ENCODE measurements around the gene MFAP3L. TPM values are rescaled to one million over a fixed set of nuclear protein-coding genes. Genes with fewer than 3 reads are reported as not detected.

MFAP3L gene
- total RNA-seq, 1 experiment from 2014 or later = 5.1 TPM

DNA sequence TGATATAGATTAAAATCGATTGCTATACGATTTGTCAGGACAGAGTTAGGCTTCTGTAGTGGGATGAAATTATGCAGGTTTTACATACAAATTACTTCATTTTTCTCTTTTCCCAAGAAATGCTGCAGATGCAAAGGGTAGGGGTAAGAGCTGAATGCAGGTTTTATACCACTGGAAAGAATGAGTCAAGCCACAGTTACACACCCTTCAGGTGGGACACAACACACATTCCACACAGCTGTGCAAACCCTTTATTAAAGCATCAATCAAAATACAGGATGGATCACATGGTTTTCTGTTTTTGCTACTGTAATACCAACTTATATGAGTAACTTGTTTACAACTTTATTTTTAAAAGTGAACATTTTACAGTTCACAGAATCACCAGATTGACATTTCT is 39.8 kb downstream of the MFAP3L start:
- Histone ChIP-seq H3K4me1 (ENCODE audit: insufficient read depth, low read length) (peaks cover 3% of the 10 kb centered on the region; the same call in 1 of the 2 replicates), H4K91ac (ENCODE audit: insufficient read length, low read depth, low read length) (no peak overlapping the region), H3K4ac (ENCODE audit: low read depth, low read length) (no peak overlapping the region), H3T11ph (ENCODE audit: low read length) (no peak overlapping the region), H3K23ac (ENCODE audit: insufficient read length, low read depth, low read length) (no peak overlapping the region), H2BK5ac (ENCODE audit: insufficient read length, low read length) (no peak overlapping the region), H3K79me1 (ENCODE audit: insufficient read depth, low read depth, low read length, poor library complexity, severe bottlenecking) (no peaks in the 10 kb centered on the region), H3K27ac (ENCODE audit: insufficient read length, low read depth, low read length) (no peak overlapping the region), H4K5ac (ENCODE audit: insufficient read length, low read depth, low read length) (no peak overlapping the region), H4K8ac (replicated peaks; ENCODE audit: insufficient read length, low read depth, low read length) (no peak overlapping the region), H4K20me1 (ENCODE audit: control insufficient read depth, insufficient read depth, insufficient read length) (no peaks in the 10 kb centered on the region), H3K9me3 (ENCODE audit: control insufficient read depth, low read depth, low read length) (no peaks in the 10 kb centered on the region), H3K56ac (ENCODE audit: insufficient read length, low read depth, low read length) (no peak overlapping the region), H2AK5ac (ENCODE audit: insufficient read length, low read length) (no peak overlapping the region), H3K4me2 (ENCODE audit: insufficient read depth, insufficient read length, low read length) (no peak overlapping the region), H3K14ac (ENCODE audit: insufficient read depth, low read length) (no peak overlapping the region), H3K9ac (ENCODE audit: extremely low read depth, insufficient read length, low read length) (no peak overlapping the region), H3K79me2 (ENCODE audit: insufficient read depth, low read length) (no peaks in the 10 kb centered on the region), H3K27me3 (ENCODE audit: insufficient read depth, low read length) (no peaks in the 10 kb centered on the region), H2AFZ (ENCODE audit: low read length) (no peak overlapping the region), H2BK12ac (ENCODE audit: insufficient read length, low read depth, low read length) (no peak overlapping the region), H2BK120ac (ENCODE audit: low read depth, low read length, poor library complexity, severe bottlenecking) (no peak overlapping the region), H3K23me2 (ENCODE audit: insufficient read length, low read depth, low read length, poor library complexity, severe bottlenecking) (no peaks in the 10 kb centered on the region), H2BK15ac (ENCODE audit: low read depth, low read length) (no peak overlapping the region), H2BK20ac (ENCODE audit: low read depth, low read length, poor library complexity, severe bottlenecking) (no peak overlapping the region), H3K18ac (ENCODE audit: insufficient read length, low read depth, low read length) (no peak overlapping the region)
- H3K4me1 Mint-ChIP-seq = peaks cover 13 to 19% of the 10 kb centered on the region in 2 experiments
- WGBS (ENCODE audit: extremely low coverage, insufficient read length, low lambda C conversion rate) = no CpG with 5 or more reads among the region's 2 CpGs
- no peak overlapping the region for H3K4me3 Mint-ChIP-seq
- TF ChIP-seq, protein P1, sequence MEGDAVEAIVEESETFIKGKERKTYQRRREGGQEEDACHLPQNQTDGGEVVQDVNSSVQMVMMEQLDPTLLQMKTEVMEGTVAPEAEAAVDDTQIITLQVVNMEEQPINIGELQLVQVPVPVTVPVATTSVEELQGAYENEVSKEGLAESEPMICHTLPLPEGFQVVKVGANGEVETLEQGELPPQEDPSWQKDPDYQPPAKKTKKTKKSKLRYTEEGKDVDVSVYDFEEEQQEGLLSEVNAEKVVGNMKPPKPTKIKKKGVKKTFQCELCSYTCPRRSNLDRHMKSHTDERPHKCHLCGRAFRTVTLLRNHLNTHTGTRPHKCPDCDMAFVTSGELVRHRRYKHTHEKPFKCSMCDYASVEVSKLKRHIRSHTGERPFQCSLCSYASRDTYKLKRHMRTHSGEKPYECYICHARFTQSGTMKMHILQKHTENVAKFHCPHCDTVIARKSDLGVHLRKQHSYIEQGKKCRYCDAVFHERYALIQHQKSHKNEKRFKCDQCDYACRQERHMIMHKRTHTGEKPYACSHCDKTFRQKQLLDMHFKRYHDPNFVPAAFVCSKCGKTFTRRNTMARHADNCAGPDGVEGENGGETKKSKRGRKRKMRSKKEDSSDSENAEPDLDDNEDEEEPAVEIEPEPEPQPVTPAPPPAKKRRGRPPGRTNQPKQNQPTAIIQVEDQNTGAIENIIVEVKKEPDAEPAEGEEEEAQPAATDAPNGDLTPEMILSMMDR (conservative IDR thresholded peaks at IDR 0.05) = no peak
- no peaks in the 10 kb centered on the region for H3K27me3 Mint-ChIP-seq (ENCODE audit: low read depth)
- H3K36me3 Mint-ChIP-seq (ENCODE audit: insufficient read depth in 1 of 3, low read depth in 3 of 3) = peaks cover 0 to 4% (median 0%) of the 10 kb centered on the region in 3 experiments; a peak in 2 of 7 replicates
- no peak overlapping the region for H3K27ac Mint-ChIP-seq
- no peak for DNase-seq
- no peaks in the 10 kb centered on the region for H3K9me3 Mint-ChIP-seq

Data from H9 (cell line).